ENCODE measurements around the gene SRD5A3.
"Not testable (repeated sequence)": the region's sequence is repeated elsewhere in the genome, so short reads cannot be mapped to it uniquely, and the experiment has no call there.

SRD5A3 gene

DNA sequence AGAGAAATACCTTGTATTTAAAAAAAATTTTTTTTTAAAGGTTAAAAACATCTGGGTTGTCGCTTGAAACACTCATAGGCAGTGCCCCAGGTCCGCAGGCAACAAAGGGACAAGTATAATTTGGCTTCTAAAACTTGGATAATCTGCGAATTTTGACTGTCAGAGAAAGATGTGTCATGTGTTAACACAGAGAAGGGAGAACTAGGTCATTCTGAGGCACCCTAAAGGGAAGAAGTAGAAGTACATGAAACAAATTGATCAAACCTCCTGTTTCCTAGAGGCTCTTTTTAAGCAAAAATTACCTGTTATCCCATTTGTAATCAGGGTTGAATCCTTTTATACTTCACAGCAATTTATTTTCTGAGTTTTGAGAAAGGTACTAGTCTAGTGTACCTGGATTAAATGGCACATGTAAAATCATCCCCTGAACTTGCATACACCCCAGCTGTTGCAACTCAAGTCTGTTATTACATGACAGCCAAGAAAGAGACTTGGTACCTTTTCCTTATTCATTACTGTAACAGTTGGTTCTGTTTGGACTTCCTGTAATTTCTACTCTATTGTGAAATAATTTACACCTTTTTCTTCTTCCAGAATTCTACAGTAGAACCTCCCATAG lies 1.7 kb downstream of the SRD5A3 start:
- DNase-seq, result no peak

- DNase-seq, result no peak
These were observed 2.4 kb downstream of the SRD5A3 start for GRCh38 chr4:55348466-55348865.

GRCh38 chr4:55350870-55351269 lies 4.8 kb downstream of the SRD5A3 start:
- not testable (repeated sequence) for DNase-seq

DNA sequence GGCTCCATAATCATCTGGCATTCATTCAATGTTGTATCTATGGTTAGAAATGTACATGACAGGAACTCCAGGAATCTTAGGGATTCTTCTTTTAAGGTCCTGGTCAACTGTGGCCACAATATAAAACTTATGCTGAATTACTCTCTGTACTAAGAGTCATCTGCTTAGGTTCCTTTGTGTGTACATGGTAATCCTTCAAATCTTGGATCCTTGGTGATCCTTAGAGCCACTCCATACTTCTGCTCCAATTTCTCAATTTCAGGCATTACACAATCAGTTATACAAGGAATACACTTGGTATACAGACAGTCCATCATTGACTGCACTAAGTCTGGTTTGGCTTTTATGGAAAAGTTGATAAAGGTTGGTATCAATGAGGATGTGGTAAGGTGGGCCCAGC lies 5.8 kb downstream of the SRD5A3 start:
- no peak for DNase-seq

DNA sequence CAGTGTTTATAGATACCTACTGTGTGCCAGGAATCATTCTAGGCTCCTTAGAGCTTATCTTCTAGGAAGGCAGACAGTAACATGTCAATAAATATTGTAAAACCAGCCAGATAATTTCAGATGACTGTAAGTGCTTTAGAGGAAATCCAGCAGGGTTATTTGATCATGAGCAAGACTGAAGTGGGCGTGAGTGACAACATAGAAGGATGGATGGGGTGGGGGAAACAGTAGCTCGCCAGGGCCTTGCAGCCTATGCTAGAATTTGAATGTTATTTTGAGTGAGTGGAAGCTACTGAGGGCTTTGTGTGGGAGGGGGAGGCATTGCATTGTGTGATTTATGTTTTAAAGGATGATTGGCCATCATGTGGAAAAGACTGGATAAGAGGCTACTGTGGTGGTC lies 6.7 kb downstream of the SRD5A3 start:
- DNase-seq, result no peak

GRCh38 chr4:55353228-55353747 lies 7.2 kb downstream of the SRD5A3 start:
- DNase-seq, result not testable (repeated sequence)

GRCh38 chr4:55354648-55355047 lies 8.6 kb downstream of the SRD5A3 start:
- DNase-seq, result no peak

- DNase-seq, result no peak
These were observed 9.5 kb downstream of the SRD5A3 start for GRCh38 chr4:55355555-55355954.

DNA sequence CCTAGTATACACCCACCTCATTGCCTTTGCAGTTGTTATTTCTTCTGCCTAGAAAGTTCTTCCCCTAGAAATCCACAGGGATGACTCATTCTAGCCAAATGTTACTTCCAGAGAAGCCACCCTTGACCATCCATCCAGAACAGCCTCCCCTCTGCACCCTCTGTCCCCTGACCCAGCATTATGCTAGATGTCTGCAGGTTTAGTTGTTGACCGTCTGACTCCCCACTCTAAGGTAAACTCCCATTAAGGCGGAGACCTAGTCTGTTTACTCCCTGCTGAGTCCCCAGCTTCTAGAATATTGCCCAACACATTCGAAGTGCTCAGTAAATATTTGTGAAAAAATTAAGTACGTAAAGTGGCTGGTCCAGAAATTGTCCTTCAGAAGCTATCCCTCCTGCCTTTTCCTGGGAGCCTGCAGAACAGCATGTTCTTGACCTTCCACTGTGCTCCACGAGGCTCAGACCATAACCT lies 11.0 kb downstream of the SRD5A3 start:
- no peak for DNase-seq

- DNase-seq, result no peak
These were observed 12.2 kb downstream of the SRD5A3 start for GRCh38 chr4:55358246-55358645.

GRCh38 chr4:55358668-55359067 lies 12.6 kb downstream of the SRD5A3 start:
- DNase-seq, result no peak

- no peak for DNase-seq
These were observed 13.4 kb downstream of the SRD5A3 start for GRCh38 chr4:55359397-55359916.

GRCh38 chr4:55362938-55363337 lies 16.9 kb downstream of the SRD5A3 start:
- not testable (repeated sequence) for DNase-seq

- DNase-seq, result no peak
These were observed 17.8 kb downstream of the SRD5A3 start for GRCh38 chr4:55363691-55364351.

- no peak for DNase-seq
These were observed 18.8 kb downstream of the SRD5A3 start for GRCh38 chr4:55364691-55365344.

GRCh38 chr4:55365345-55365728 lies 19.3 kb downstream of the SRD5A3 start:
- no peak for DNase-seq

DNA sequence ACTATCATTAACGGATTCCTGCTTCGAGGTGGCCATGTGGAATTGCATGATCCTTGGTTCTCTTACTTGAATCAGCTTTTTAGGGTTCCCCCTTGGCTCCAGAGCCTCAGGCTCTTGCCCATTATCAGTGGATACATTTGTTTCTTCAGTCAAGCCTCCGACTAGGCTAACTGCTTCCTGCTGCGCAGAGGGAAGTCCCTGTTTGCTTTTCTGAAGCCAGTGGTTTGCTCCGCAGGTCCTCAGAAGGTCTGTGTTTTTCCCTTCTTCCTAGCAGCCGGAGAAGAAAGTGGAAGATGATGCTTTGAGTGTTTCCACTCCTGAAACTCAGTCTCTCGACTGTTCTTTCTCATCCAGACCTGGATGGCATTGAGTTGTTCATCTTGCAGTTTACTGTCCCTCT lies 20.6 kb downstream of the SRD5A3 start:
- no peak for DNase-seq

DNA sequence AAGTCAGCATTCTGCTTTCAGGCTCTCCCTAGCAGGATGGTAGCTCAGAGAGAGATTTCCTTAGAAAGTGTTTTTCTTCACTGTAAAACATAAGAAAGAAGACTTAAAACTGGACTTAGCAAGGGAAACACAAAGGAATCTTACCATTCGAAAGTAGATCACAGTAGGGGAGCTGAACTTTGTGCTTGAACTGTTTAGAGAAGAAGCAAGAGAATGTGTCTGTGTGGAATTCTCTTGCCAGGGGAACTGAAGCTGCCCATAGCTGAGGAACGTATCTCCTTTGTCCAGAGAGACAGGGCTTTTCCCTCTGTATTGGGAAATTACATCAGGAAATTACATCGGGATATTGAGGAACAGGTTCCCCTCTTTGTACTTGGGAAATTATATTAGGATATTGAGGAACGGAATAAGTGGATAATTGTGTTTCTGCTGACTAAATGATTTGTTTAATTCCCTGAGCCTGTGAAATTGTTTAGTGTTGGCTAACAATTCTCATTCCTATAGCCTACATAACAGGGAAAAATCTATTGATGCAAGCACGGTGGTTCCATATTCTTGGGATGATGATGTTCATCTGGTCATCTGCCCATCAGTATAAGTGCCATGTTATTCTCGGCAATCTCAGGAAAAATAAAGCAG lies 21.2 kb downstream of the SRD5A3 start:
- DNase-seq, result no peak

GRCh38 chr4:55369968-55370367 lies 23.9 kb downstream of the SRD5A3 start:
- no peak for DNase-seq

DNA sequence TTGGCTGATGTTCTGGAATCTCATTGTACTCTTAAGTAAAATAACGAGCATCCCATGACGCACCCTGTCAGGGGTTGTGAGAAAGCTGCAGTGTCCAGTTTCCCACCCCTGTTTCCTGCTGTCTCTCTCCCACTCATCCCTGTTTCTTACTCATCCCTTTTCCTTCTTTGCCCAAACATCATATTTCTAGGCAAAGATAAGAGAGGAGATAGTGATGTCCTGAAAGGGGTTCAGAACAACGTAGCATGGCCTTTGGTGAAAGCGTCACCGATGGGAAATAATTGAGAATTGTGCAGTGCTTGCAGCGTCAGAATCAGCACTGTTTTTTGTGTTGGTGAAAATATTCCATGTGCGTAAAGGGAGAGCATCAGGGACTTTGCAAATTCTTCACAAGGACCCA lies 26.2 kb downstream of the SRD5A3 start:
- no peak for DNase-seq

GRCh38 chr4:55373461-55373860 lies 27.4 kb downstream of the SRD5A3 start:
- no peak for DNase-seq

DNA sequence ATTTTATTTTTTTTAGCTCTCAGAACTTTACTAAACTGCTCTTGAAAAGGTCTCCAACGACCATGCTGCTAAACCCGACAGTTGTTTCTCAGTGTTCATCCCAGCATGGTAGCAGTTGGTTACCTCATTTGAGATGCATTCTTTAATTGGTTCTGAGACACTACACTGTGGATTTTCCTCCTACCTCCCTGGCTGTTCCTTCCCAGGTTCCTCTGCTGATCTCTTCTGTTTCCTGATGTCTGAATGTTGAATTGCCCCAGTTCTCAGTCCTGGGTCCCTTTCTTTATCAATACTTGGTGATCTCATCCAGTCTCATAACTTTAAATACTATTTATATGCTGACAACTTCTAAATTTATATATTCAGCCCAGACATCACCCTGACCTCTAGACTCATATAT lies 30.7 kb downstream of the SRD5A3 start:
- no peak for DNase-seq
